Smooth muscle cell (in vitro differentiated cells): Measurements from ENCODE around the gene TECTA. TPM values are rescaled to one million over a fixed set of nuclear protein-coding genes. Genes with fewer than 3 reads are reported as not detected.
"Not testable (repeated sequence)": the region's sequence is repeated elsewhere in the genome, so short reads cannot be mapped to it uniquely, and the experiment has no call there.

Experiments used
- DNase-seq: peaks from one replicate; lab custom pipeline; 2025; ENCODE audit not compliant: unreplicated experiment; lab: John Stamatoyannopoulos, UW
- H2AFZ ChIP-seq: fragments of 200-600 bp; sonication (generic); 2 replicates; pipeline ENCODE4 v1.6.0; 2016; ENCODE audit warnings: antibody characterized with exemption, low read depth, mild to moderate bottlenecking
- H3F3A ChIP-seq: fragments of 200-600 bp; sonication (generic); 2 replicates; pipeline ENCODE4 v1.6.0; 2017; ENCODE audit warnings: antibody characterized with exemption, low read depth
- H3K27ac ChIP-seq: fragments of 200-600 bp; sonication (generic); 2 replicates; pipeline ENCODE4 v1.5.1; 2016; ENCODE audit warnings: low read depth, mild to moderate bottlenecking
- H3K27me3 ChIP-seq: fragments of 200-600 bp; sonication (generic); 2 replicates; pipeline ENCODE4 v1.6.1; 2016; ENCODE audit warnings: low read depth, mild to moderate bottlenecking
- H3K36me3 ChIP-seq: fragments of 200-600 bp; sonication (generic); 2 replicates; pipeline ENCODE4 v1.5.1; 2016; ENCODE audit warnings: low read depth
- H3K4me1 ChIP-seq: fragments of 200-600 bp; sonication (generic); 2 replicates; pipeline ENCODE4 v1.5.1; 2016; ENCODE audit warnings: low read depth
- H3K4me2 ChIP-seq: fragments of 200-600 bp; sonication (generic); 2 replicates; pipeline ENCODE4 v1.6.0; 2016; ENCODE audit warnings: mild to moderate bottlenecking
- H3K4me3 ChIP-seq: fragments of 200-600 bp; sonication (generic); 2 replicates; pipeline ENCODE4 v1.5.1; 2016; ENCODE audit warnings: mild to moderate bottlenecking
- H3K79me2 ChIP-seq: fragments of 200-600 bp; sonication (generic); 2 replicates; pipeline ENCODE4 v1.6.0; 2016; ENCODE audit warnings: low read depth, mild to moderate bottlenecking
- H3K9ac ChIP-seq: fragments of 200-600 bp; sonication (generic); 2 replicates; pipeline ENCODE4 v1.6.0; 2016; ENCODE audit warnings: low read depth
- H3K9me3 ChIP-seq: fragments of 200-600 bp; sonication (generic); replicated peaks from 2 replicates; pipeline ENCODE4 v1.5.1; 2016; ENCODE audit warnings: low read depth
- H4K20me1 ChIP-seq: fragments of 200-600 bp; sonication (generic); 2 replicates; pipeline ENCODE4 v1.6.0; 2016; ENCODE audit warnings: low read depth
- CTCF ChIP-seq: fragments of 200-600 bp; sonication (generic); IDR thresholded peaks from 2 replicates; pipeline ENCODE4 v1.5.1; 2017; ENCODE audit warnings: borderline replicate concordance, mild to moderate bottlenecking, antibody characterized with exemption; ENCODE audit not compliant: insufficient read depth, poor library complexity, severe bottlenecking
- WGBS: methylation state at CpG from one replicate; pipeline ENCODE4 v1.1.7; 2016; ENCODE audit warnings: low lambda C conversion rate; 5-methylcytosine and 5-hydroxymethylcytosine counted together
- polyA plus RNA-seq: library from polyadenylated mRNA; unstranded; fragments of >200 nt; fragmentation: Nextera tagmentation; extraction: Ambion mirVana; gene quantifications from 2 replicates; pipeline ENCODE4 v1.2.1, GENCODE V29; 2016
- total RNA-seq: library from RNA; depleted of rRNA; stranded (reverse); fragments of >200 nt; gene quantifications from 2 replicates; pipeline ENCODE4 v1.2.3, GENCODE V29; 2014

TECTA gene
- total and polyA plus RNA-seq, 2 experiments from 2014 or later: 0.59 to 1.5 TPM

- Histone ChIP-seq H3F3A (no peaks in the 10 kb centered on the region), H4K20me1 (no peaks in the 10 kb centered on the region), H3K9me3 (no peaks in the 10 kb centered on the region), H3K79me2 (no peaks in the 10 kb centered on the region), H3K4me2 (no peak overlapping the region), H3K36me3 (no peaks in the 10 kb centered on the region), H3K27me3 (peaks cover 4% of the 10 kb centered on the region), H3K9ac (no peak overlapping the region), H3K4me3 (no peak overlapping the region), H3K27ac (no peak overlapping the region), H3K4me1 (no peaks in the 10 kb centered on the region), H2AFZ (no peak overlapping the region)
- WGBS: 75% methylated on average over 6 of the region's 6 CpGs
- DNase-seq: no peak
- TF ChIP-seq CTCF: no peak
Observed at GRCh38 chr11:121163658-121164308, 62.7 kb downstream of the TECTA start.

GRCh38 chr11:121177629-121178028, 76.6 kb downstream of the TECTA start:
- not testable (repeated sequence) for H3K27ac ChIP-seq, H3K79me2 ChIP-seq, H3K4me1 ChIP-seq, DNase-seq, H4K20me1 ChIP-seq, H3K9ac ChIP-seq, H3K4me2 ChIP-seq, H3F3A ChIP-seq, H2AFZ ChIP-seq, H3K27me3 ChIP-seq, H3K4me3 ChIP-seq, H3K36me3 ChIP-seq
- H3K9me3 ChIP-seq: peaks cover 19% of the 10 kb centered on the region
- WGBS: 86% methylated on average over 10 of the region's 10 CpGs

- no peaks in the 10 kb centered on the region for H3K79me2 ChIP-seq
- H3K4me2 ChIP-seq: no peak overlapping the region
- no peaks in the 10 kb centered on the region for H4K20me1 ChIP-seq
- no peak overlapping the region for H3K4me3 ChIP-seq
- peaks cover 19% of the 10 kb centered on the region for H3K9me3 ChIP-seq
- H3K27me3 ChIP-seq: no peaks in the 10 kb centered on the region
- H3K9ac ChIP-seq: no peak overlapping the region
- WGBS: 74% methylated on average over 1 of the region's 1 CpG
- H3K4me1 ChIP-seq: no peaks in the 10 kb centered on the region
- H3K36me3 ChIP-seq: peaks cover 4% of the 10 kb centered on the region
- H3K27ac ChIP-seq: no peak overlapping the region
- no peak for TF ChIP-seq CTCF
- H2AFZ ChIP-seq: no peak overlapping the region
- H3F3A ChIP-seq: no peaks in the 10 kb centered on the region
- DNase-seq: no peak
Observed at GRCh38 chr11:121179306-121179705, 78.3 kb downstream of the TECTA start.

GRCh38 chr11:121180183-121180582, 79.1 kb downstream of the TECTA start:
- Histone ChIP-seq H3K9me3 (peaks cover 19% of the 10 kb centered on the region), H3K79me2 (no peaks in the 10 kb centered on the region), H3K4me2 (no peak overlapping the region), H3K36me3 (peaks cover 4% of the 10 kb centered on the region), H4K20me1 (no peaks in the 10 kb centered on the region), H3K27ac (no peak overlapping the region), H3F3A (no peaks in the 10 kb centered on the region), H2AFZ (no peak overlapping the region), H3K9ac (no peak overlapping the region), H3K27me3 (peaks cover 5% of the 10 kb centered on the region), H3K4me1 (no peaks in the 10 kb centered on the region), H3K4me3 (no peak overlapping the region)
- 91% methylated on average over 1 of the region's 1 CpG for WGBS
- no peak for DNase-seq
- no peak for TF ChIP-seq CTCF
